Smooth muscle cell (in vitro differentiated cells): ENCODE results near the gene EMD. TPM values are rescaled to one million over a fixed set of nuclear protein-coding genes. Genes with fewer than 3 reads are reported as not detected.

Experiments used
- DNase-seq: peaks from one replicate; lab custom pipeline; 2025; ENCODE audit not compliant: unreplicated experiment; lab: John Stamatoyannopoulos, UW
- H2AFZ ChIP-seq: fragments of 200-600 bp; sonication (generic); 2 replicates; pipeline ENCODE4 v1.6.0; 2016; ENCODE audit warnings: antibody characterized with exemption, low read depth, mild to moderate bottlenecking
- H3F3A ChIP-seq: fragments of 200-600 bp; sonication (generic); 2 replicates; pipeline ENCODE4 v1.6.0; 2017; ENCODE audit warnings: antibody characterized with exemption, low read depth
- H3K27ac ChIP-seq: fragments of 200-600 bp; sonication (generic); 2 replicates; pipeline ENCODE4 v1.5.1; 2016; ENCODE audit warnings: low read depth, mild to moderate bottlenecking
- H3K27me3 ChIP-seq: fragments of 200-600 bp; sonication (generic); 2 replicates; pipeline ENCODE4 v1.6.1; 2016; ENCODE audit warnings: low read depth, mild to moderate bottlenecking
- H3K36me3 ChIP-seq: fragments of 200-600 bp; sonication (generic); 2 replicates; pipeline ENCODE4 v1.5.1; 2016; ENCODE audit warnings: low read depth
- H3K4me1 ChIP-seq: fragments of 200-600 bp; sonication (generic); 2 replicates; pipeline ENCODE4 v1.5.1; 2016; ENCODE audit warnings: low read depth
- H3K4me2 ChIP-seq: fragments of 200-600 bp; sonication (generic); 2 replicates; pipeline ENCODE4 v1.6.0; 2016; ENCODE audit warnings: mild to moderate bottlenecking
- H3K4me3 ChIP-seq: fragments of 200-600 bp; sonication (generic); 2 replicates; pipeline ENCODE4 v1.5.1; 2016; ENCODE audit warnings: mild to moderate bottlenecking
- H3K79me2 ChIP-seq: fragments of 200-600 bp; sonication (generic); 2 replicates; pipeline ENCODE4 v1.6.0; 2016; ENCODE audit warnings: low read depth, mild to moderate bottlenecking
- H3K9ac ChIP-seq: fragments of 200-600 bp; sonication (generic); 2 replicates; pipeline ENCODE4 v1.6.0; 2016; ENCODE audit warnings: low read depth
- H3K9me3 ChIP-seq: fragments of 200-600 bp; sonication (generic); replicated peaks from 2 replicates; pipeline ENCODE4 v1.5.1; 2016; ENCODE audit warnings: low read depth
- H4K20me1 ChIP-seq: fragments of 200-600 bp; sonication (generic); 2 replicates; pipeline ENCODE4 v1.6.0; 2016; ENCODE audit warnings: low read depth
- CTCF ChIP-seq: fragments of 200-600 bp; sonication (generic); IDR thresholded peaks from 2 replicates; pipeline ENCODE4 v1.5.1; 2017; ENCODE audit warnings: borderline replicate concordance, mild to moderate bottlenecking, antibody characterized with exemption; ENCODE audit not compliant: insufficient read depth, poor library complexity, severe bottlenecking
- WGBS: methylation state at CpG from one replicate; pipeline ENCODE4 v1.1.7; 2016; ENCODE audit warnings: low lambda C conversion rate; 5-methylcytosine and 5-hydroxymethylcytosine counted together
- polyA plus RNA-seq: library from polyadenylated mRNA; unstranded; fragments of >200 nt; fragmentation: Nextera tagmentation; extraction: Ambion mirVana; gene quantifications from 2 replicates; pipeline ENCODE4 v1.2.1, GENCODE V29; 2016
- total RNA-seq: library from RNA; depleted of rRNA; stranded (reverse); fragments of >200 nt; gene quantifications from 2 replicates; pipeline ENCODE4 v1.2.3, GENCODE V29; 2014

EMD gene
- total and polyA plus RNA-seq, 2 experiments from 2014 or later = 61.4 to 63.9 TPM

DNA sequence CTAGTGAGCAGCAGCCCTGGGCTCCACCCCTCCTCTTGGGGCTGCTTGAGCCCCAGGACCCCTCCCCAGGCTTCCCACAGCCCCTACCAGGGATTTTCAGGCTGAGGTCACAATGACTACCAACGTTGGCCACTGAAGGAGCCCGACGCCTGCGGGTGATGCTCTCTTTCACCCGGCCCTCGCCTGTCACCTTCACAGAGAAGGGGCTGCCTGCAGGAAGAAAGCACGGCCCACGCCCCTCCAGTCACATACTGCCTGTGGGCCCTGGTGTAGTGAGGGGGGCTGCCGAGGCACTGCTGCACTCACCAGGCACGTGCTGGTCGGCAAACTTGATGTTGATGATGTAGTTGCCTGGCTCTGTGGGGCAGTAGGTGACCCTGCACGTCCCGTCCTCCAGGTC is 26.6 kb upstream of the EMD start:
- Histone ChIP-seq H3K4me1 (no peaks in the 10 kb centered on the region), H3K36me3 (no peaks in the 10 kb centered on the region), H3K9ac (no peak overlapping the region), H3K79me2 (no peaks in the 10 kb centered on the region), H4K20me1 (peaks cover 100% of the 10 kb centered on the region), H2AFZ (no peak overlapping the region), H3F3A (no peaks in the 10 kb centered on the region), H3K9me3 (no peaks in the 10 kb centered on the region), H3K27me3 (no peaks in the 10 kb centered on the region), H3K4me2 (no peak overlapping the region), H3K27ac (no peak overlapping the region), H3K4me3 (no peak overlapping the region)
- DNase-seq = no peak
- TF ChIP-seq CTCF = no peak
- WGBS = 93% methylated on average over 13 of the region's 13 CpGs

DNA sequence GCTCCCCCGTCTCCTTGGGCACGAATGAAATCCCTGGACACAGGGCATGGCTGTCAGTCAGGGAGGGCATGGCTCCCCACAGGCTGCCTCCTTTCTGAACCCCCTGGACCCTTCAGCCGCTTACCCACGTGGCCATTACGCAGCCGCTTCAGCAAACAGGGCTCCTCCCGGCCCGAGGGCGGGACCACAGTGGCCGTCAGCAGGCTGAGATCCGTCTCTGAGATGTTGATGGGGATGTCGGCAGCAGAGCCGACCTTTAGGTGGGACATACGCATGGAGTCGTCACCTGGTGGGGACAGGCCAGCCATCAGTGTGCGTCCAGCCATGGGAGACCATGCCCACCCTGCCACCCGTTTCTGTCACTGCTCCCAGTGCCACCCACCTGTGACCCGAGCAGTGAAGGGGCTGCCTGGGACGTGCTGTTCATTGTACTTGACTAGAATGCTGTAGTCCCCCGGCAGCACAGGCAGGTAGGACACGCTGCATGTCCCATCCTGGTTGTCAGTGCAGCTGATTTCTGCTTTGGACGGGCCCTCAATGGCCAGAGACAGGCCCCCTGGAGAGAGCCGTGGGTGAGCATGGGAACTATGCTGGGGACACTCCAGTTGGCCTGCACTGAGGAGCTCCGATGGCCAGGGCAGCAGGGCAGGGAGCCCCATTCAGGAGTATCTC is 25.8 kb upstream of the EMD start:
- DNase-seq = no peak
- Histone ChIP-seq H3K79me2 (no peaks in the 10 kb centered on the region), H4K20me1 (peaks cover 100% of the 10 kb centered on the region), H3K9me3 (no peaks in the 10 kb centered on the region), H3K4me1 (no peaks in the 10 kb centered on the region), H3K36me3 (no peaks in the 10 kb centered on the region), H3K9ac (no peak overlapping the region), H3K27ac (no peak overlapping the region), H3K4me3 (no peak overlapping the region), H2AFZ (no peak overlapping the region), H3K27me3 (no peaks in the 10 kb centered on the region), H3K4me2 (no peak overlapping the region), H3F3A (no peaks in the 10 kb centered on the region)
- WGBS = 89% methylated on average over 24 of the region's 24 CpGs
- TF ChIP-seq CTCF = no peak

DNA sequence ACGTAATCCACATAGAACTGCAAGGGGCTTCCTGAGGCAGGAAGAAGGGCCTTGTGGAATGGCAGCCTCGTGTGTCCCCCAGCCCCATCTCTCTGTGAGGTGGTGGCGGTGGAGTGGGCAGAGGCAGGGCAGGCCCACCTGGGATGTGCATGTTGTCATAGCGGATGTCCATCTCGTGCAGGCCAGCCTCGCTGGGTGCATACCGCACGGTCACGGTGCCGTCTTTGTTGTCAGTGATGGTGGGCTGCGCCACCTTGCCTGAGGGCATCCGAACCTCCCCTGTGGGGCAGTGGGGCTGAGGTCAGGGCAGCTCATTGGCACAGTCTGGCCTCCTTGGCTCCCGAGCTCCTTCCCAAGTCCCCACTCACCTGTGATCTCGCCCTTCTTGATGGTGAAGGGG is 25.1 kb upstream of the EMD start:
- 91% methylated on average over 14 of the region's 14 CpGs for WGBS
- Histone ChIP-seq H3K36me3 (no peaks in the 10 kb centered on the region), H3K9me3 (no peaks in the 10 kb centered on the region), H3K9ac (no peak overlapping the region), H4K20me1 (peaks cover 100% of the 10 kb centered on the region), H3K4me3 (no peak overlapping the region), H3K27me3 (no peaks in the 10 kb centered on the region), H3K4me1 (no peaks in the 10 kb centered on the region), H3K79me2 (no peaks in the 10 kb centered on the region), H3F3A (no peaks in the 10 kb centered on the region), H3K27ac (no peak overlapping the region), H3K4me2 (no peak overlapping the region), H2AFZ (no peak overlapping the region)
- no peak for TF ChIP-seq CTCF
- DNase-seq = no peak

GRCh38 chrX:154354516-154354915 is 24.6 kb upstream of the EMD start:
- no peaks in the 10 kb centered on the region for H3K36me3 ChIP-seq
- H4K20me1 ChIP-seq = peaks cover 100% of the 10 kb centered on the region
- H3K27ac ChIP-seq = no peak overlapping the region
- no peak overlapping the region for H2AFZ ChIP-seq
- H3K27me3 ChIP-seq = no peaks in the 10 kb centered on the region
- 94% methylated on average over 12 of the region's 13 CpGs for WGBS
- DNase-seq = no peak
- no peak overlapping the region for H3K4me2 ChIP-seq
- no peak overlapping the region for H3K9ac ChIP-seq
- peaks cover 1% of the 10 kb centered on the region for H3K79me2 ChIP-seq
- TF ChIP-seq CTCF = no peak
- H3F3A ChIP-seq = no peaks in the 10 kb centered on the region
- no peaks in the 10 kb centered on the region for H3K4me1 ChIP-seq
- H3K9me3 ChIP-seq = no peaks in the 10 kb centered on the region
- H3K4me3 ChIP-seq = no peak overlapping the region
